Mesendoderm (in vitro differentiated cells): ENCODE data around the gene MOXD1.

Source experiments
- DNase-seq: peaks from one replicate; pipeline ENCODE4 v3.0.0; 2013
- H2AK5ac ChIP-seq: 2 replicates; pipeline ENCODE4 v1.6.1; 2013; ENCODE audit warnings: low read length, inconsistent platforms
- H2BK120ac ChIP-seq: 2 replicates; pipeline ENCODE4 v1.6.1; 2013; ENCODE audit warnings: low read depth, mild to moderate bottlenecking, low read length, moderate library complexity, mixed read lengths
- H2BK15ac ChIP-seq: replicated peaks from 2 replicates; pipeline ENCODE4 v1.6.1; 2013; ENCODE audit warnings: low read depth, mild to moderate bottlenecking, moderate library complexity
- H2BK5ac ChIP-seq: 2 replicates; pipeline ENCODE4 v1.6.1; 2013; ENCODE audit warnings: low read length, inconsistent platforms
- H3K18ac ChIP-seq: 2 replicates; pipeline ENCODE4 v1.6.1; 2013; ENCODE audit warnings: mild to moderate bottlenecking, low read length, mixed read lengths
- H3K23ac ChIP-seq: one replicate; pipeline ENCODE4 v1.6.1; 2013; ENCODE audit warnings: low read length
- H3K27ac ChIP-seq: 2 replicates; pipeline ENCODE4 v1.5.1; 2013; ENCODE audit warnings: low read depth, mild to moderate bottlenecking, inconsistent platforms, low read length, moderate library complexity
- H3K27me3 ChIP-seq: 2 replicates; pipeline ENCODE4 v1.6.1; 2013; ENCODE audit warnings: low read length, control low read depth, mild to moderate bottlenecking, inconsistent platforms; ENCODE audit not compliant: insufficient read depth, poor library complexity
- H3K36me3 ChIP-seq: 2 replicates; pipeline ENCODE4 v1.6.1; 2013; ENCODE audit warnings: low read length, inconsistent platforms; ENCODE audit not compliant: control insufficient read depth, insufficient read depth
- H3K4ac ChIP-seq: one replicate; pipeline ENCODE4 v1.6.1; 2013; ENCODE audit warnings: low read depth, mild to moderate bottlenecking, low read length, moderate library complexity
- H3K4me1 ChIP-seq: 2 replicates; pipeline ENCODE4 v1.6.1; 2013; ENCODE audit warnings: low read depth, low read length, inconsistent platforms; ENCODE audit not compliant: control insufficient read depth
- H3K4me2 ChIP-seq: 2 replicates; pipeline ENCODE4 v1.6.1; 2013; ENCODE audit warnings: low read length
- H3K4me3 ChIP-seq: 2 replicates; pipeline ENCODE4 v1.5.1; 2013; ENCODE audit warnings: mild to moderate bottlenecking, low read length
- H3K56ac ChIP-seq: one replicate; pipeline ENCODE4 v1.6.1; 2013; ENCODE audit warnings: low read length
- H3K79me1 ChIP-seq: 2 replicates; pipeline ENCODE4 v1.6.1; 2013; ENCODE audit warnings: low read length, inconsistent platforms
- H3K79me2 ChIP-seq: 2 replicates; pipeline ENCODE4 v1.6.1; 2013; ENCODE audit warnings: mild to moderate bottlenecking, low read length; ENCODE audit not compliant: control insufficient read depth, insufficient read depth
- H3K9ac ChIP-seq: 2 replicates; pipeline ENCODE4 v1.6.1; 2013; ENCODE audit warnings: low read length, inconsistent platforms
- H4K5ac ChIP-seq: one replicate; pipeline ENCODE4 v1.6.1; 2013; ENCODE audit warnings: low read length
- H4K8ac ChIP-seq: one replicate; pipeline ENCODE4 v1.6.1; 2013; ENCODE audit warnings: low read depth, mild to moderate bottlenecking, control low read depth, low read length, moderate library complexity
- WGBS: extraction: QIAGEN DNeasy Blood & Tissue Kit; methylation state at CpG from one replicate; pipeline ENCODE4 v1.1.7; 2013; ENCODE audit warnings: low lambda C conversion rate, missing lambda C conversion rate; ENCODE audit not compliant: insufficient coverage; ENCODE audit errors: extremely low coverage; 5-methylcytosine and 5-hydroxymethylcytosine counted together

Gene MOXD1

DNA sequence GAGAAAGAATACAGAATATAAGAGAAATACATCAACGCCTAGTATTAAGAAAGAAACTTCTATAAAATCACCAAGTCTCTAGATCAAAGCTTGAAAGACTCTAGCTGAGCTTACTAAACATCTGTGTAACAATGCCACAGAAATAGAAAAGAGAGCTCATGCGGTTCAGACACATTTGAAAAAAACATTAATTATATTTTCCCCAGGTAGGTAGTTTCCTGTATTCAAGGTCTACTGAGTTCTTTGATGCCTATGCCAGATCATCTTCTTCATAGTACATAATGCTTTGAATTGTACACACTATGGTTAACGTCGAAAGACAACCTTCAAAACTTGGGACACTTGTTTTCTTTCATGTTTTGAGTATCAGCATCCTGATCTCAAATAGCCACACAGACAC lies 11.3 kb downstream of the MOXD1 start:
- Histone ChIP-seq H3K36me3 (no peaks in the 10 kb centered on the region), H3K4me1 (no peaks in the 10 kb centered on the region), H3K27me3 (no peaks in the 10 kb centered on the region), H3K27ac (no peak overlapping the region), H4K8ac (no peak overlapping the region), H2BK120ac (no peak overlapping the region), H4K5ac (no peak overlapping the region), H3K18ac (no peak overlapping the region), H3K4ac (no peak overlapping the region), H3K4me3 (no peak overlapping the region), H3K23ac (no peak overlapping the region), H2AK5ac (no peak overlapping the region), H3K4me2 (no peak overlapping the region), H3K9ac (no peak overlapping the region), H3K79me1 (no peaks in the 10 kb centered on the region), H2BK15ac (no peak overlapping the region), H3K56ac (no peak overlapping the region), H2BK5ac (no peak overlapping the region), H3K79me2 (no peaks in the 10 kb centered on the region)
- DNase-seq: no peak
- no CpG with 5 or more reads among the region's 4 CpGs for WGBS

- Histone ChIP-seq H3K4ac (no peak overlapping the region), H3K23ac (no peak overlapping the region), H2BK15ac (no peak overlapping the region), H3K4me3 (no peak overlapping the region), H3K9ac (no peak overlapping the region), H2BK5ac (no peak overlapping the region), H3K4me1 (no peaks in the 10 kb centered on the region), H3K79me2 (no peaks in the 10 kb centered on the region), H3K56ac (no peak overlapping the region), H3K79me1 (no peaks in the 10 kb centered on the region), H3K4me2 (no peak overlapping the region), H3K27ac (no peak overlapping the region), H3K36me3 (no peaks in the 10 kb centered on the region), H2BK120ac (no peak overlapping the region), H4K5ac (no peak overlapping the region), H2AK5ac (no peak overlapping the region), H3K18ac (no peak overlapping the region), H3K27me3 (no peaks in the 10 kb centered on the region), H4K8ac (no peak overlapping the region)
- WGBS: no CpG with 5 or more reads among the region's 3 CpGs
- DNase-seq: no peak
Observed at GRCh38 chr6:132388291-132388690, 13.0 kb downstream of the MOXD1 start.

GRCh38 chr6:132382630-132383175 lies 18.6 kb downstream of the MOXD1 start:
- WGBS: no CpG with 5 or more reads among the region's 3 CpGs
- H3K79me2 ChIP-seq: no peaks in the 10 kb centered on the region
- no peak overlapping the region for H2BK15ac ChIP-seq
- H2AK5ac ChIP-seq: no peak overlapping the region
- no peak overlapping the region for H3K4me3 ChIP-seq
- no peaks in the 10 kb centered on the region for H3K27me3 ChIP-seq
- no peak overlapping the region for H3K23ac ChIP-seq
- H3K4ac ChIP-seq: no peak overlapping the region
- DNase-seq: no peak
- H2BK120ac ChIP-seq: no peak overlapping the region
- no peaks in the 10 kb centered on the region for H3K36me3 ChIP-seq
- no peaks in the 10 kb centered on the region for H3K79me1 ChIP-seq
- no peak overlapping the region for H4K5ac ChIP-seq
- no peak overlapping the region for H3K18ac ChIP-seq
- H2BK5ac ChIP-seq: no peak overlapping the region
- H4K8ac ChIP-seq: no peak overlapping the region
- H3K27ac ChIP-seq: no peak overlapping the region
- no peak overlapping the region for H3K4me2 ChIP-seq
- H3K4me1 ChIP-seq: no peaks in the 10 kb centered on the region
- H3K9ac ChIP-seq: no peak overlapping the region
- H3K56ac ChIP-seq: no peak overlapping the region

DNA sequence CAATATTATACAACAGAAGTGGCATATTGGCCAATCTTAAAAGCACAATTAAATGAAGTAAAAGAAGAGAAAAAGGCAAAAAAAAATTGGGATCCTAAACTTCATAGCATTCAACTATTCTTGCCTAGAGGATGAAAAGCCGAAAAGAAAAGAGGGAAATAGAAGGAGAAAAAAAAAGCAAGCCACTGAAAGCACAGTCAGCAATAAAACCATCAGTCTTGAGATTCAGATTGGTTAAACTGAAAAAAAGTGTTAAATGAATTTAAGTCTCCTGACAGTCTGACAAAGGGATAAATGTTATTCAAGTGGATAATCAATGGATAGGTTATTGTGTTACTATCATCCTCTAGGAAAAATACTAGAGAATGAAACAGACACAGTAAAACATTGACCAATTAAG lies 19.9 kb downstream of the MOXD1 start:
- H3K27me3 ChIP-seq: no peaks in the 10 kb centered on the region
- no peak overlapping the region for H2BK15ac ChIP-seq
- H3K18ac ChIP-seq: no peak overlapping the region
- no peaks in the 10 kb centered on the region for H3K4me1 ChIP-seq
- no peak overlapping the region for H4K5ac ChIP-seq
- no peak overlapping the region for H2BK5ac ChIP-seq
- no peak for DNase-seq
- no peak overlapping the region for H3K9ac ChIP-seq
- H2BK120ac ChIP-seq: no peak overlapping the region
- H4K8ac ChIP-seq: no peak overlapping the region
- no peak overlapping the region for H3K27ac ChIP-seq
- H3K4me2 ChIP-seq: no peak overlapping the region
- WGBS: no CpG with 5 or more reads among the region's 1 CpG
- no peak overlapping the region for H3K4ac ChIP-seq
- no peaks in the 10 kb centered on the region for H3K36me3 ChIP-seq
- no peak overlapping the region for H3K4me3 ChIP-seq
- no peak overlapping the region for H3K56ac ChIP-seq
- H3K79me1 ChIP-seq: no peaks in the 10 kb centered on the region
- no peak overlapping the region for H2AK5ac ChIP-seq
- H3K23ac ChIP-seq: no peak overlapping the region
- no peaks in the 10 kb centered on the region for H3K79me2 ChIP-seq

GRCh38 chr6:132380358-132381029 lies 20.8 kb downstream of the MOXD1 start:
- no peak overlapping the region for H3K9ac ChIP-seq
- no peaks in the 10 kb centered on the region for H3K4me1 ChIP-seq
- no peak overlapping the region for H3K56ac ChIP-seq
- no peak overlapping the region for H4K5ac ChIP-seq
- no peak overlapping the region for H3K18ac ChIP-seq
- no peaks in the 10 kb centered on the region for H3K27me3 ChIP-seq
- no peak overlapping the region for H2BK120ac ChIP-seq
- H3K4me2 ChIP-seq: no peak overlapping the region
- H3K79me1 ChIP-seq: no peaks in the 10 kb centered on the region
- DNase-seq: no peak
- H3K27ac ChIP-seq: no peak overlapping the region
- no peak overlapping the region for H3K23ac ChIP-seq
- H2BK5ac ChIP-seq: no peak overlapping the region
- H3K4me3 ChIP-seq: no peak overlapping the region
- H4K8ac ChIP-seq: no peak overlapping the region
- no peaks in the 10 kb centered on the region for H3K36me3 ChIP-seq
- H3K79me2 ChIP-seq: no peaks in the 10 kb centered on the region
- H3K4ac ChIP-seq: no peak overlapping the region
- H2BK15ac ChIP-seq: no peak overlapping the region
- no CpG with 5 or more reads among the region's 3 CpGs for WGBS
- no peak overlapping the region for H2AK5ac ChIP-seq

GRCh38 chr6:132369526-132369925 lies 31.7 kb downstream of the MOXD1 start:
- Histone ChIP-seq H3K4me3 (no peak overlapping the region), H2BK120ac (no peak overlapping the region), H3K18ac (no peak overlapping the region), H3K23ac (no peak overlapping the region), H4K8ac (no peak overlapping the region), H2BK15ac (no peak overlapping the region), H3K79me1 (no peaks in the 10 kb centered on the region), H3K56ac (no peak overlapping the region), H3K79me2 (no peaks in the 10 kb centered on the region), H3K4me1 (no peaks in the 10 kb centered on the region), H3K27me3 (no peaks in the 10 kb centered on the region), H3K4ac (no peak overlapping the region), H3K27ac (no peak overlapping the region), H3K36me3 (no peaks in the 10 kb centered on the region), H2AK5ac (no peak overlapping the region), H2BK5ac (no peak overlapping the region), H4K5ac (no peak overlapping the region), H3K4me2 (no peak overlapping the region), H3K9ac (no peak overlapping the region)
- no peak for DNase-seq
- no CpG with 5 or more reads among the region's 4 CpGs for WGBS
